NT2/D1 (cell line): ENCODE data around the gene MMS19.

Experiments used
- SUZ12 ChIP-seq: IDR thresholded peaks from 2 replicates; pipeline ENCODE4 v1.6.1; 2011; ENCODE audit not compliant: insufficient read length, insufficient read depth; ENCODE audit errors: extremely low read depth
- YY1 ChIP-seq: IDR thresholded peaks from 2 replicates; pipeline ENCODE4 v1.6.1; 2011; ENCODE audit not compliant: insufficient read length, insufficient read depth
- ZNF274 ChIP-seq: IDR thresholded peaks from 2 replicates; pipeline ENCODE4 v1.6.1; 2011; ENCODE audit warnings: mild to moderate bottlenecking, low read depth, low read length

DNA sequence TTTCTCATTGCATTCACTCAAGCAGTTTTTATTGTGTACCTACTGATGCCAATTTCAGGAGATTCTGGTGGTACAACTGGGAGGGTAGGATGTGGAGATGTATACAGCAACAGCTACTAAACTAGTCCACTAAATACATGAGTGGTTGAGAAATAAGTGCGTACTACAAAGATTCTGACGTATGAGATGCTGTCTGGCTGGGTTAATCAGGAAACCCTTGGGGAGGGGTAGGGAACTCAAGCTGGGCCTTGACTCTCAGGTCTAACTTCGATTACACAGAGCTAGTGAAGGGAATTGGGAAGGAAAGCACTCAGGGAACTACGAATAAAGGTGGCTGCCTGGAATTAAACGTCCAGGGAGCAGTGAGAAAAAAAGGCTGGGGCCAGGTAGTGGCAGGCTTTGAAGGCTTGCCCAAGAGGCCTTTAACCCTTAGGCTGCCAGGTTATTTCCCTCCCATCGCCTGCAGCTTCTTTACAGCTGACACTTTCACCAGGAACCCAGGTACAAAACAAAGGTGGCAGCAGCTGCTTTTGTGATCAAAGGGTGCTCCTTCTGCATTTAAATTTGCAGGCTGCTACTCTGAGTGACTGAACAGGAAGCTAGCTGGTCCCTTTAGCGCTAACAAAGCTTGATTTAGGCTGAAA lies 3.2 kb downstream of the MMS19 start:
- no peak for TF ChIP-seq YY1
- TF ChIP-seq ZNF274 = no peak
- TF ChIP-seq SUZ12 = no peak
